Endodermal cell (in vitro differentiated cells): ENCODE measurements around the gene KCNH5. TPM values are rescaled to one million over a fixed set of nuclear protein-coding genes. Genes with fewer than 3 reads are reported as not detected.

ENCODE experiments used
- DNase-seq: peaks from one replicate; pipeline ENCODE4 v3.0.0-alpha.2; 2017
- H3K27ac ChIP-seq: 2 replicates; pipeline ENCODE4 v1.5.1; 2013; ENCODE audit warnings: mild to moderate bottlenecking, low read depth, low read length, moderate library complexity
- H3K27me3 ChIP-seq: 2 replicates; pipeline ENCODE4 v1.6.1; 2013; ENCODE audit warnings: mild to moderate bottlenecking, low read length, moderate library complexity; ENCODE audit not compliant: insufficient read depth, control insufficient read depth, poor library complexity, severe bottlenecking
- H3K36me3 ChIP-seq: 2 replicates; pipeline ENCODE4 v1.7.0; 2013; ENCODE audit warnings: mild to moderate bottlenecking, low read length, moderate library complexity; ENCODE audit not compliant: control insufficient read depth, insufficient read depth
- H3K4me1 ChIP-seq: one replicate; pipeline ENCODE4 v1.7.0; 2013; ENCODE audit warnings: low read length; ENCODE audit not compliant: control insufficient read depth, insufficient read depth
- H3K4me3 ChIP-seq: 2 replicates; pipeline ENCODE4 v1.5.1; 2013; ENCODE audit warnings: mild to moderate bottlenecking, low read length, moderate library complexity
- H3K9ac ChIP-seq: 2 replicates; pipeline ENCODE4 v1.6.1; 2013; ENCODE audit warnings: mild to moderate bottlenecking, low read length, moderate library complexity; ENCODE audit not compliant: poor library complexity, severe bottlenecking; ENCODE audit errors: extremely low read depth
- H3K9me3 ChIP-seq: 2 replicates; pipeline ENCODE4 v1.6.1; 2013; ENCODE audit warnings: mild to moderate bottlenecking, low read length, moderate library complexity; ENCODE audit not compliant: control insufficient read depth
- H3K27ac Mint-ChIP-seq: 2 replicates; pipeline ENCODE4 v1.8.0; 2020; ENCODE audit warnings: mixed read lengths
- H3K27me3 Mint-ChIP-seq: 2 replicates; pipeline ENCODE4 v1.8.0; 2021; ENCODE audit warnings: mild to moderate bottlenecking, mixed read lengths; ENCODE audit not compliant: insufficient read depth
- H3K36me3 Mint-ChIP-seq: 2 replicates; pipeline ENCODE4 v1.8.0; 2020; ENCODE audit warnings: low read depth, mixed read lengths
- H3K4me1 Mint-ChIP-seq: 2 replicates; pipeline ENCODE4 v1.8.0; 2020; ENCODE audit warnings: mixed read lengths
- H3K4me3 Mint-ChIP-seq: 2 replicates; pipeline ENCODE4 v1.8.0; 2020; ENCODE audit warnings: mild to moderate bottlenecking, moderate library complexity, mixed read lengths
- H3K9me3 Mint-ChIP-seq: 2 replicates; pipeline ENCODE4 v1.8.0; 2020; ENCODE audit warnings: mild to moderate bottlenecking, mixed read lengths
- CTCF ChIP-seq: fragments of 200-600 bp; sonication (generic); conservative IDR thresholded peaks from 2 replicates; pipeline ENCODE4 v1.5.0; 2021; ENCODE audit warnings: antibody characterized with exemption, mild to moderate bottlenecking
- WGBS, 2 experiments: methylation state at CpG; one replicate each; pipeline versions ENCODE4 v1.1.5 to v1.1.7; 2013; ENCODE audit warnings: missing lambda C conversion rate in 2 of 2, mixed read lengths in 1 of 2; ENCODE audit not compliant: insufficient coverage in 1 of 2, insufficient read length in 1 of 2; 5-methylcytosine and 5-hydroxymethylcytosine counted together
- long read RNA-seq, 4 experiments: library from polyadenylated mRNA in 2 of 4; library from RNA in 1 of 4; library from capped mRNA in 1 of 4; stranded (forward) in 3 of 4; unstranded in 1 of 4; transcript quantifications; one replicate each; pipeline ENCODE4 v2.0.0, GENCODE V29; 2020 to 2021; ENCODE audit warnings: inconsistent platforms in 1 of 4
- polyA plus RNA-seq, 2 experiments: library from polyadenylated mRNA; stranded (reverse); fragments of 50-300 nt; gene quantifications; one replicate each; pipeline ENCODE4 v1.2.3, GENCODE V29; 2013
- total RNA-seq, 2 donors: library from RNA; stranded (reverse); fragmentation: NEBNext Ultra II Directional in 1 of 2; extraction: Animal tissue kit (Norgen Biotek cat#: 25700) in 1 of 2; gene quantifications; 2 replicates in 1 of 2; 3 replicates in 1 of 2; pipeline ENCODE4 v1.2.1, GENCODE V29; 2021

The KCNH5 gene
- 1 to 10 TPM; 2.5 to 3.9 TPM for total RNA-seq
- polyA plus RNA-seq (2013, experiment 1 of 2) = 1.1 TPM
- 1.2 TPM for polyA plus RNA-seq (2013, experiment 2 of 2)
- long read RNA-seq, experiment 1, partial matches to known transcripts = 0 of 1 reads
- long read RNA-seq, experiment 1, other reads (novel, unspliced or antisense) = 1 of 1 reads
- long read RNA-seq, experiment 2, partial matches to known transcripts = 0 of 3 reads
- long read RNA-seq, experiment 2, other reads (novel, unspliced or antisense) = 3 of 3 reads
- long read RNA-seq, experiment 3, full-length matches to known transcripts = 3 of 6 reads
- long read RNA-seq, experiment 3, partial matches to known transcripts = 2 of 6 reads
- long read RNA-seq, experiment 3, other reads (novel, unspliced or antisense) = 1 of 6 reads
- long read RNA-seq, experiment 4, partial matches to known transcripts = 0 of 1 reads
- long read RNA-seq, experiment 4, other reads (novel, unspliced or antisense) = 1 of 1 reads

- peaks cover 33% of the 10 kb centered on the region for H3K27me3 Mint-ChIP-seq
- WGBS, 2 experiments = 0 to 3% methylated on average over 6 to 35 of the region's 35 CpGs
- H3K4me1 Mint-ChIP-seq = peaks cover 20% of the 10 kb centered on the region
- no peak within 1 kb of the TSS for H3K27ac ChIP-seq
- no peaks in the 10 kb centered on the region for H3K36me3 ChIP-seq
- H3K4me3 Mint-ChIP-seq = peak within 1 kb of the TSS; percentile 61
- H3K9me3 Mint-ChIP-seq = no peaks in the 10 kb centered on the region
- no peaks in the 10 kb centered on the region for H3K9me3 ChIP-seq
- H3K4me1 ChIP-seq = no peaks in the 10 kb centered on the region
- H3K27me3 ChIP-seq = peaks cover 38% of the 10 kb centered on the region
- no peak for TF ChIP-seq CTCF
- no peak within 1 kb of the TSS for H3K27ac Mint-ChIP-seq
- H3K9ac ChIP-seq = no peak within 1 kb of the TSS
- DNase-seq = peak; percentile 94
- no peaks in the 10 kb centered on the region for H3K36me3 Mint-ChIP-seq
- H3K4me3 ChIP-seq = peak within 1 kb of the TSS; percentile 81
These were observed at the start of gene KCNH5 for GRCh38 chr14:63045234-63045611. Gene KCNH5, minus strand, starts transcription at chr14:63045458. Its CDS starts 272 bp downstream, at chr14:63045186.

- Histone ChIP-seq H3K36me3 (no peaks in the 10 kb centered on the region), H3K4me3 (no peak overlapping the region), H3K9me3 (no peaks in the 10 kb centered on the region), H3K27me3 (no peaks in the 10 kb centered on the region), H3K9ac (no peak overlapping the region), H3K27ac (no peak overlapping the region), H3K4me1 (no peaks in the 10 kb centered on the region)
- WGBS, 2 experiments = 86 to 100% methylated on average over 3 of the region's 5 CpGs
- H3K27ac Mint-ChIP-seq = no peak overlapping the region
- no peaks in the 10 kb centered on the region for H3K27me3 Mint-ChIP-seq
- H3K4me1 Mint-ChIP-seq = no peaks in the 10 kb centered on the region
- TF ChIP-seq CTCF = peak; percentile 65
- no peaks in the 10 kb centered on the region for H3K9me3 Mint-ChIP-seq
- H3K36me3 Mint-ChIP-seq = no peaks in the 10 kb centered on the region
- H3K4me3 Mint-ChIP-seq = no peak overlapping the region
- peak; percentile 56 for DNase-seq
These were observed 46.2 kb upstream of the KCNH5 start for GRCh38 chr14:63091394-63091996.

- no peaks in the 10 kb centered on the region for H3K36me3 Mint-ChIP-seq
- 80 to 92% methylated on average over 2 of the region's 2 CpGs for WGBS, 2 experiments
These were observed 43.6 kb upstream of the KCNH5 start for GRCh38 chr14:63088865-63089264.

More at GRCh38 chr14:63088865-63089264, 43.6 kb upstream of the KCNH5 start:
- no peaks in the 10 kb centered on the region for H3K27me3 ChIP-seq
- no peaks in the 10 kb centered on the region for H3K9me3 ChIP-seq
- no peak overlapping the region for H3K9ac ChIP-seq
- Mint-ChIP-seq H3K4me1 (no peaks in the 10 kb centered on the region), H3K27me3 (no peaks in the 10 kb centered on the region), H3K27ac (no peak overlapping the region), H3K9me3 (no peaks in the 10 kb centered on the region), H3K4me3 (no peak overlapping the region)
- no peak for TF ChIP-seq CTCF
- DNase-seq = no peak
- no peak overlapping the region for H3K4me3 ChIP-seq
- no peaks in the 10 kb centered on the region for H3K4me1 ChIP-seq
- no peak overlapping the region for H3K27ac ChIP-seq
- H3K36me3 ChIP-seq = no peaks in the 10 kb centered on the region
